Heart left ventricle (tissue), 16 donors: Measurements from ENCODE around the gene TNS1. TPM values are rescaled to one million over a fixed set of nuclear protein-coding genes. Genes with fewer than 3 reads are reported as not detected.

Experiments
- ATAC-seq, 4 donors: fragments of 200-7000 bp; cut with Tn5 transposase; one replicate each; pipeline ENCODE4 v1.9.1; 2020 to 2022; ENCODE audit warnings: moderate library complexity in 4 of 4, mild to moderate bottlenecking in 3 of 4, moderate number of reproducible peaks in 1 of 4
- DNase-seq, 5 donors: peaks; one replicate each; pipeline ENCODE4 v3.0.0-alpha.2; 2020
- H3K27ac ChIP-seq, 12 donors: fragments of 200-600 bp; sonication (generic) in 4 of 12; one replicate each; pipeline versions ENCODE4 v1.5.0 to v1.8.0; 2016 to 2022; ENCODE audit warnings: mild to moderate bottlenecking in 2 of 12
- H3K27me3 ChIP-seq, 9 donors: fragments of 200-600 bp; sonication (generic) in 2 of 9; one replicate each; pipeline versions ENCODE4 v1.5.1 to v1.8.0; 2016 to 2022; ENCODE audit warnings: mild to moderate bottlenecking in 3 of 9
- H3K36me3 ChIP-seq, 9 donors: fragments of 200-600 bp; sonication (generic) in 2 of 9; one replicate each; pipeline versions ENCODE4 v1.5.0 to v1.8.0; 2018 to 2022; ENCODE audit warnings: mild to moderate bottlenecking in 2 of 9
- H3K4me1 ChIP-seq, 12 donors: fragments of 200-600 bp; sonication (generic) in 4 of 12; one replicate each; pipeline versions ENCODE4 v1.5.0 to v1.8.0; 2016 to 2022; ENCODE audit warnings: mild to moderate bottlenecking in 3 of 12
- H3K4me3 ChIP-seq, 12 donors: fragments of 200-600 bp; sonication (generic) in 4 of 12; one replicate each; pipeline versions ENCODE4 v1.5.0 to v1.8.0; 2017 to 2022; ENCODE audit warnings: mild to moderate bottlenecking in 9 of 12, moderate library complexity in 4 of 12
- H3K9me3 ChIP-seq, 12 donors: fragments of 200-600 bp; sonication (generic) in 4 of 12; one replicate each; pipeline versions ENCODE4 v1.5.0 to v1.8.0; 2016 to 2022; ENCODE audit warnings: mild to moderate bottlenecking in 1 of 12
- POLR2A ChIP-seq, 2 donors: fragments of 450-650 bp; IDR thresholded peaks; one replicate each; pipeline ENCODE4 v1.6.1; 2017; ENCODE audit warnings: antibody characterized with exemption in 2 of 2, mild to moderate bottlenecking in 2 of 2, moderate library complexity in 2 of 2
- WGBS, 4 donors: extraction: QIAGEN DNeasy Blood & Tissue Kit in 2 of 4; methylation state at CpG; one replicate each; pipeline versions ENCODE4 v1.1.5 to v1.1.7; 2013 to 2018; 5-methylcytosine and 5-hydroxymethylcytosine counted together
- intact Hi-C, 10 donors: fragments of 100-400 bp; cut with DNase I; formaldehyde crosslinking; loops; one replicate each; pipeline versions ENCODE4 v1.11.1 to v1.14.2; 2022
- polyA plus RNA-seq, 2 donors: library from polyadenylated mRNA; stranded (reverse); fragments of 200-250 nt; gene quantifications; one replicate each; pipeline ENCODE4 v1.2.3, GENCODE V29; 2013
- total RNA-seq, 9 donors: library from RNA; depleted of rRNA in 2 of 9; stranded (reverse); fragments of >200 nt in 2 of 9; fragmentation: NEBNext Ultra II Directional in 3 of 9; extraction: Animal tissue kit (Norgen Biotek cat#: 25700) in 3 of 9; gene quantifications; one replicate each; pipeline versions ENCODE4 v1.1.0 to v1.2.4, GENCODE V29; 2016 to 2023
- TF ChIP-seq, protein P1 (sequence below), 12 donors: fragments of 200-600 bp; sonication (generic) in 4 of 12; IDR thresholded peaks; one replicate each; pipeline versions ENCODE4 v1.5.0 to v1.8.0; 2018 to 2022; ENCODE audit warnings: antibody characterized with exemption in 12 of 12, mild to moderate bottlenecking in 5 of 12
- donor health status: ischemic (EF 13 %, LVEDD 7.1; RV severe dilation, severe dysfunction).
- donor health status: healthy with polysubstance abuse.
- donor health status: DM: no; HTN: yes; CAD: no.
- donor health status: DM: no; HTN: no; CAD: no.
- donor health status: ischemic (EF 25% LVEDD 6.9; RV normal size, moderate dysfunction).
- donor health status: ischemic (EF 25% LVEDD 5.7; RV mildly dilated, moderate dysfunction).
- donor health status: healthy.
- donor health status: DM: yes; HTN: yes; CAD: no.
- donor health status: ischemic (EF 35%, LVEDD 5.7; RV mildly dilated, moderate dysfunction).
- donor health status: nonischemic (EF 11% LVEDD 7.7; RV severe dilation, severe dysfunction).
- donor health status: DM: yes; HTN: yes; CAD: no.
- donor health status: PGD.
- donor health status: ischemic (EF 29% LVEDD 5.4; RV normal size, mild dysfunction).
- donor health status: nonischemic (EF 23%, LVEDD 6.1; RV moderate dilation, normal function).

TNS1 gene
- total and polyA plus RNA-seq, 11 donors, result 243 to 899 (median 669) TPM

DNA sequence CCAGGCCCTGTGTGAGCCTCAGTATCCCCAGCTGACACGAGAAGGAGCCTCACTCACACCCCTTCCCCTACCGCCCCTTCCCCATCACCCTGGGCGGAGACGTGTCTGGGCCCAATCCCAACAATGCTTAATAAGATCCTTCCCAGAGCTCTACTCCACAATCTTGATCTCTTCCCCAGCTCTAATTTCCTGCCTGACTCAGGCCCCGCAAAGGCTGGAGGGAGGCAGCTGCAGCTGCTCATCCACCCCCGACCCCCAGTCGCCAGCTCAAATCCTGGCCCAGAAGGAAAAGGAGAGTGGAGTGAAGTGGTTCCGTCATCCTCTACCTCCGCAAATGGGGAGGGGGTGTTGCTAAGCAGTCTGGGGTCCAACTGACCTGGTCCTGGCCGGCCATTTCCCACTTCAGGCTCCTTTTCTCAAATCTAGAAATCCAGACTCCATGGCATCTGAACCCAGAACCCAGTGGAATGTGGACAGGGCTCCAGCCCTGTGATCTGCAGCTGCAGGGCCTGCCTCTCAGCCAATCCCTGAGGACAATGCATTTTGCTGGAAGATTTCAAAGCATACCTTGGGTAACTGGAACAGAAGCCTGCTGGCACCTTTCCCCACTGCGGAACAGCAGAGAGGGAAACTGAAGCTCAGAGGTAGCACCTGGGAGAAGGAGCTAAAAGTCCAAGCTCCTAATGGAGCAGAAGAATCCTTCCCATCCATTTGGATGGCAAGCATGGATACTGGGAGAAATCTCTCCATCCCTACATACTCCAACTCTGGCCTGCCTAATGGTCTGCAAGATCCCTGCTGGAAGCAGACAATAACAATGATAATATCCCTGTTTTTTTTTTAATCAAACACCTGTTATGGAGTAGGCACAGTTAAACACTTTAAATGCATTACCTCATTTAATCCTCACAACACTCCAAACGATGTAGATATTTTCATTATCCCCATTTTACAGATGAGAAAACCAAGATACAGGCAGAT is 5.6 kb upstream of the TNS1 start:
- DNase-seq (peak in 2 of 5 donors; percentile 36 to 42), ATAC-seq (peak in 1 of 4 donors; percentile 10)
- TF ChIP-seq POLR2A (IDR thresholded peaks at IDR 0.05), result no peak
- TF ChIP-seq, protein P1, sequence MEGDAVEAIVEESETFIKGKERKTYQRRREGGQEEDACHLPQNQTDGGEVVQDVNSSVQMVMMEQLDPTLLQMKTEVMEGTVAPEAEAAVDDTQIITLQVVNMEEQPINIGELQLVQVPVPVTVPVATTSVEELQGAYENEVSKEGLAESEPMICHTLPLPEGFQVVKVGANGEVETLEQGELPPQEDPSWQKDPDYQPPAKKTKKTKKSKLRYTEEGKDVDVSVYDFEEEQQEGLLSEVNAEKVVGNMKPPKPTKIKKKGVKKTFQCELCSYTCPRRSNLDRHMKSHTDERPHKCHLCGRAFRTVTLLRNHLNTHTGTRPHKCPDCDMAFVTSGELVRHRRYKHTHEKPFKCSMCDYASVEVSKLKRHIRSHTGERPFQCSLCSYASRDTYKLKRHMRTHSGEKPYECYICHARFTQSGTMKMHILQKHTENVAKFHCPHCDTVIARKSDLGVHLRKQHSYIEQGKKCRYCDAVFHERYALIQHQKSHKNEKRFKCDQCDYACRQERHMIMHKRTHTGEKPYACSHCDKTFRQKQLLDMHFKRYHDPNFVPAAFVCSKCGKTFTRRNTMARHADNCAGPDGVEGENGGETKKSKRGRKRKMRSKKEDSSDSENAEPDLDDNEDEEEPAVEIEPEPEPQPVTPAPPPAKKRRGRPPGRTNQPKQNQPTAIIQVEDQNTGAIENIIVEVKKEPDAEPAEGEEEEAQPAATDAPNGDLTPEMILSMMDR (IDR thresholded peaks at IDR 0.05), result no peak
- Histone ChIP-seq H3K36me3 (no peaks in the 10 kb centered on the region), H3K27me3 (peaks cover 0 to 20% (median 0%) of the 10 kb centered on the region in 9 donors), H3K27ac (peak overlapping the region in 6 of 12 donors; percentile 37 to 60 (median 49)), H3K4me3 (no peak overlapping the region), H3K9me3 (no peaks in the 10 kb centered on the region), H3K4me1 (peaks cover 0 to 50% (median 24%) of the 10 kb centered on the region in 12 donors)
- 56 to 70% (median 66%) methylated on average over 12 of the region's 12 CpGs for WGBS, 4 donors
- intact Hi-C loops, result no loop called here

DNA sequence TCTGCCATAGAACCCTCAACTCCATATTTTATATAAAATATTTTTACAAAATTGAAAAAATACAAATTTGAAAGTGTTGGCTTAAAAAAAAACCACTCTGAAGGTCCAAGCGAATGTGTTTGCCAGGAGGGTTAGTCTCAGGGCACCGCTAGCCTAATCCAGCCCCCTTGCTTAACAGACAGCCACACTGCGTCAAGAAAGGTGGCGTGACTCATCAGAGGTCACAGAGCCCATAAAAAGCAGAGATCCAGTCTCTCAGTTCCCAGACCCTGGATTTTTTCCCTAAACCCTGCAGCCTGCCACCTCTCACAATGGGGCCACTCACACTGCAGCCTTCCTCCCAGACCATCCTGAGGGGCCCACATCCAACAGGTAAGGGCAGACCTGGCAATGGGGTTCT is 3.9 kb upstream of the TNS1 start:
- no peak for ATAC-seq
- no peak for DNase-seq
- H3K4me3 ChIP-seq, result no peak overlapping the region
- 96 to 100% (median 97%) methylated on average over 4 of the region's 4 CpGs for WGBS, 4 donors
- H3K4me1 ChIP-seq, result peaks cover 0 to 56% (median 30%) of the 10 kb centered on the region in 12 donors
- H3K36me3 ChIP-seq, result no peaks in the 10 kb centered on the region
- no peaks in the 10 kb centered on the region for H3K9me3 ChIP-seq
- peaks cover 0 to 20% (median 0%) of the 10 kb centered on the region in 9 donors for H3K27me3 ChIP-seq
- no peak for TF ChIP-seq POLR2A (IDR thresholded peaks at IDR 0.05)
- TF ChIP-seq, protein P1 (IDR thresholded peaks at IDR 0.05), result no peak
- intact Hi-C loops, result no loop called here
- no peak overlapping the region for H3K27ac ChIP-seq

DNA sequence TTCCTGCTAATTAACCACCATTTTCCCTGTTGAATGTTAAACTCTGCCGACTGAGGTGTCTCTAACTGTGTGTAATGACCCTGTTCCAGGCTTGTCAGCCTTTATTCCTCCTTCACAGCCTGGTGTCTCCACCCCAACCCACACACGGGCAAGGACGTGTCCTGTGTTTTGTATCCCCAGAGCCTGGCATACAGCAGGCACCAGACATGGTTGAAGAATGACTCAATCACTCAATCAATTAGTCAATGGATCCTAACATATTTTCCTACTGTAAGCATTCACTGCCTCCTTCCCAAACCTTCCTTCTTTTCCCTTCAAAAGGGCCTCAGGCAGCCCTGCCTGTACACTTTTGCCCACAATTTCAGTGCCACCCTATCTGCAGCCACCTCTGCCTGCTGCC is 2.7 kb upstream of the TNS1 start:
- ATAC-seq, result no peak
- Histone ChIP-seq H3K27ac (peak overlapping the region in 6 of 12 donors; percentile 7 to 87 (median 55)), H3K4me1 (peaks cover 0 to 47% (median 21%) of the 10 kb centered on the region in 12 donors), H3K27me3 (peaks cover 0 to 11% (median 0%) of the 10 kb centered on the region in 9 donors), H3K9me3 (no peaks in the 10 kb centered on the region), H3K4me3 (no peak overlapping the region), H3K36me3 (no peaks in the 10 kb centered on the region)
- TF ChIP-seq, protein P1 (IDR thresholded peaks at IDR 0.05), result no peak
- TF ChIP-seq POLR2A (IDR thresholded peaks at IDR 0.05), result no peak
- intact Hi-C loops, result no loop called here
- no peak for DNase-seq
- 87 to 96% (median 92%) methylated on average over 3 of the region's 3 CpGs for WGBS, 4 donors

DNA sequence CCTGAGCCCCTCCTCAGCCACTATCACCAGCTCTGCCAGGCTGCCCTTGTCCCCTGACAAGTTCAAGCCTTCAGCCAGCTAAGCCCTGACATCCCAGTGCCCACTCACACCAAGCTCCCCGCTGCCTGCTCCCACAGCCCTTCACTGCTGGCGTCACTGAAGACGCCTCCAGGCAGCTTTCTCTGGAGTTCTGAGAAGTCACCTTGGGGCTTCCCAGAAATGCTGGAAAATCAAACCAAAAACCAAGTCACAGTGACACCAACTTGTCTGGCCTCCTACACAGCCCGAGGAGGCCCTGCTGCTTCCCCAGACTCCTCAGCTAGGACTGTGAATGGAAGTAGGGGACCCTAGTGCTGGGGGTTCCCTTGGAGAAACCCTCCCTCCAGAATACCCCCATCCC is 2.2 kb upstream of the TNS1 start:
- intact Hi-C loops, result no loop called here
- 65 to 91% (median 81%) methylated on average over 4 of the region's 4 CpGs for WGBS, 4 donors
- H3K27me3 ChIP-seq, result peaks cover 0 to 6% (median 0%) of the 10 kb centered on the region in 9 donors
- DNase-seq (no peak), ATAC-seq (no peak)
- H3K27ac ChIP-seq, result peak overlapping the region in 8 of 12 donors; percentile 1 to 87 (median 37)
- no peak for TF ChIP-seq POLR2A (IDR thresholded peaks at IDR 0.05)
- TF ChIP-seq, protein P1 (IDR thresholded peaks at IDR 0.05), result no peak
- H3K4me1 ChIP-seq, result peaks cover 0 to 43% (median 19%) of the 10 kb centered on the region in 12 donors
- no peaks in the 10 kb centered on the region for H3K9me3 ChIP-seq
- no peaks in the 10 kb centered on the region for H3K36me3 ChIP-seq
- H3K4me3 ChIP-seq, result no peak overlapping the region
